GM19468 (cell line): ENCODE measurements around the gene PLPPR3.

Source experiments
- ATAC-seq: cut with Tn5 transposase; IDR thresholded peaks from one replicate; pipeline ENCODE4 v1.9.1; 2021; ENCODE audit warnings: mild to moderate bottlenecking, moderate library complexity, moderate number of reproducible peaks; ENCODE audit not compliant: unreplicated experiment; ENCODE audit errors: extremely low read depth

The PLPPR3 gene

DNA sequence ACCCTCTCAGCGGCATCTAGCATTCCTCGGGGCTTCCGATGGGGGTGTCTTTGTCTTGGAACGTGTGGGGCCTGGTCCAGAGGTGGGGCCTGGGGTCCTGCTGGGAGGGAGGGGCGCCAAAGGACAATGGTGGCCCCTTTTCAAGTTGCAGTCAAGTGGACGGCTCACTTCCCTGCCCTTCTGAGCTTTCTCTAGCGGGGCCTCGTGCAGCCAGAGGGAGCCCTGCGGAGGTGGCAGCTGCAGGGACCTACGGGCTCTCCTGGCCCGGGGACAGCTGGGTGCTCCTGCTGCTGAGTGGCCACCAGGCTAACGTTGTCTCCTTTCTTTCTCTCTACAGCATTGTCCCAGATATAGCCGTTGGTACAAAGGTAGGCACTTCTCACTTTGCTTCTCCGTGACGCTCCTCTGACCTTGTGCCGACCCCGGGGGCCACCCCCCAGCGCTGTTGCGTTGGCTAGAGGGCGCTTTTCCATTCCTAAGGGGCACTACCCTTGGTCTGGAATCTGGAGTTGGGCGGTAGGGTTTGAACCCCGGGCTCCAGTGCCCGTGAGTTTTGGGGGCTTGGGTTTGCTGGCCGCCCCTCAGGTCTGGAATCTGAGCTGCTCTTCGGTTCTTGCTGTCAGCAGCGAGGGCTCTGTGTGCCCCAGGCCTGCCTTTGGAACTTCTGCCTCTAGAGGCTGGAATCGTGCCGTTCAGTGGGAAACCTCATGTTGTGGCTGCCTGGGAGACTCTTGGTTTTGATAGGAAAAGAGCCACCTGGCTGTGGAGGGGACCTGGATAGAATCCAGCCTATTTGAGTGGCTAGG lies 22.5 kb downstream of the PLPPR3 start:
- no peak for ATAC-seq

GRCh38 chr19:798415-799075 lies 23.2 kb downstream of the PLPPR3 start:
- no peak for ATAC-seq

GRCh38 chr19:797528-798414 lies 24.0 kb downstream of the PLPPR3 start:
- peak; percentile 13 for ATAC-seq

DNA sequence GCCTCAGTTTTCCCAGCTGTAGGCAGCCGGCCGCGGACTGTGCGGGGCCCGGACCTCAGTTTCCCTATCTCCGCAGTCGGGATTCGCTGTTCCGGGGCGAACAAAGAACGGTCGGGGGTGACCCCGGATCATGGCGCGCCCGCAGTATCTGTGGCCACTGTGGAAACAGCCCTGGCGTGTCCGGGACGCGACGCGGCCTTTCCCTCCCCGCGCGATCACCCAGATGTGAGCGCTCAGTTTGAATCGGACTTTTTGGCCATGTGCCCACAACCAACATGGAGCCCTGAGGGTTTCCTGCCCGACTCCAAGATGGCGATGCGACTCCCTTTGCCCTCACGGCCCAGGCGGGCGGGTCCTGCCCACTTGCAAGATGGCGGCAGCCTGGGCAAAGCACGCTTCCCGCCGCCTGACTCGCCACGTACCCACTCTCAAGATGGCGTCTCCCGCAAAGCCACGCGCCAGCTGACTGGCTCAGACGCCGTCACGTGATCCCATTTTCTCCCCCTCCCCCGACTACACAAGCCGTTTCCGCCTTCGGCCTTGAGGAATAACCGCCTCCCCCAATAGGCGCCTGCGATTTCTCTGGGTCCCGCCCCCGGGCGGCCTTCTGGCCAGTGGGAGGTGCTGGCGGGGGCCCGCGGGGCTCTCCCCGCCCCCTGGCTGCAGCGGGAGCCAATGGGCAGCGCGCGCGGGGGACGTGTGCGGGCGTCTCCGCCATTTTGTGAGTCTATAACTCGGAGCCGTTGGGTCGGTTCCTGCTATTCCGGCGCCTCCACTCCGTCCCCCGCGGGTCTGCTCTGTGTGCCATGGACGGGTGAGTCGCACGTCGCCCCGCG lies 24.8 kb downstream of the PLPPR3 start, which contains the start of gene PTBP1:
TSS of gene PTBP1 (plus strand) at position 761 of the 836 bp plus-strand sequence. CDS start at position 807, 46 bp downstream.
- ATAC-seq = peak; percentile 80

GRCh38 chr19:795691-796581 lies 25.8 kb downstream of the PLPPR3 start:
- no peak for ATAC-seq

DNA sequence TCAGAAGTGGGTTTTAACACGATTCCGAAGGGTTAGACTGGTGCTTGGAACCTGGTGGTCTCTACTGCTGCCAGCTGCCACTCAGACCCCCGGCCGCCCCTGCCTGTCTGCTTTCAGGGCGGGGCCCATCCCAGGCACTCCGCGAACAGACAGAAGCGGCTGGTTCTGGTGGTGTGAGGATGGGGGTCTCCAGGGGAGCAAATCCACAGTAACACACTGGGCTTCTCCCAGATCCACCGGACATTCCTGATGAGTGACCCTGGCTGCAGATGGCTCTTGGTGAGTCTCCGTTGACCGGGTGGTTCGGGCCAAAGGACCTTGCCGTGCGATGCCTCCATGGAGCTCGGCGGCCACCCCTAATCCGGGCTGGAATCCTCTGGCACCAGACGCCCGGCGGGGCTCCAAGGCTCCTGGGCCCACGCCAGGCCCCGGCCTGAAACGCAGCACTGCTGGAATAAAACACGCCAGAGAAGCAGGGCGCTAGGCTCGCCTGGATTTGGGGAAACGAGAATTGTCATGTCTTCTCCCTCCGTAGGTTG lies 26.6 kb downstream of the PLPPR3 start:
- ATAC-seq = no peak

- ATAC-seq = no peak
Measured at GRCh38 chr19:793806-794205, 27.9 kb downstream of the PLPPR3 start.

- ATAC-seq = no peak
Measured at GRCh38 chr19:792306-792885, 29.4 kb downstream of the PLPPR3 start.

- no peak for ATAC-seq
Measured at GRCh38 chr19:791567-792305, 30.0 kb downstream of the PLPPR3 start.

DNA sequence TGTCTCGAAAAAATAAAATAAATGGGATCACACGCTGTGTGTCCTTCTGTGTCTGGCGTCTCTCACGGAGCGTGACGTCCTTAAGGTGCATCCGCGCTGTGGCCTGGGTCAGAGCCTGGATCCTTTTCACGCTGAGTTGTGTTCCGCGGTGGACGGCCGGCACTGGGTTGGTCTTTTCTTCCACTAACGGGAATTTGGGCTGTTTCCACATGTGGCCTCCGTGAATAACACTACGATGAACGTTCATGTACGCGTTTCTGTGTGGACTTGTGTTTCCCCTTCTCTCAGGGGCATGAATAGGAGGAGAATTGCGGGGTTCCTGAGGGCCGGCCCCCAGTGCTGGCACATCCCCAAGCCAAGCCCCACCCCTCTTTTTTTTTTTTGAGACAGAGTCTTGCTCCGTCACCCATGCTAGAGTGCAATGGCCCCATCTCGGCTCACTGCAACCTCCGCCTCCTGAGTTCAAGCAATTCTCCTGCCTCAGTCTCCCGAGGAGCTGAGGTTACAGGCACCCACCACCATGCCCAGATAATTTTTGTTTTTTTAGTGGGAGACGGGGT lies 30.7 kb downstream of the PLPPR3 start:
- no peak for ATAC-seq

- no peak for ATAC-seq
Measured at GRCh38 chr19:789701-790060, 32.1 kb downstream of the PLPPR3 start.

GRCh38 chr19:788983-789700 lies 32.6 kb downstream of the PLPPR3 start:
- no peak for ATAC-seq

DNA sequence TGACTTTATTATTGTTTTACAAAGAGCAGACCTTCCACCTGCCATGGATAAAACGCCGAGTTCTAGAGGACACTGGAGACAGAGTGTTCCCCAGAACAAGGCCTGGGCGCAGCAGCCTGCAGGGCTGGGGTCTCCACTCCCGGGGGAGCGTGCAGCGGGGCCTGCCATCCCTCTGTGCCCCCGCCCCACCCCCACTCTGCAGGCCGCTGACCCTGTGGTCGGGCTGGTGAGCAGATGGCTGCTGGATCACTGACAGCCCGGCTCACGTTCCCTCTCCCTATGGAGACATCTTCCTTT lies 33.1 kb downstream of the PLPPR3 start:
- no peak for ATAC-seq

DNA sequence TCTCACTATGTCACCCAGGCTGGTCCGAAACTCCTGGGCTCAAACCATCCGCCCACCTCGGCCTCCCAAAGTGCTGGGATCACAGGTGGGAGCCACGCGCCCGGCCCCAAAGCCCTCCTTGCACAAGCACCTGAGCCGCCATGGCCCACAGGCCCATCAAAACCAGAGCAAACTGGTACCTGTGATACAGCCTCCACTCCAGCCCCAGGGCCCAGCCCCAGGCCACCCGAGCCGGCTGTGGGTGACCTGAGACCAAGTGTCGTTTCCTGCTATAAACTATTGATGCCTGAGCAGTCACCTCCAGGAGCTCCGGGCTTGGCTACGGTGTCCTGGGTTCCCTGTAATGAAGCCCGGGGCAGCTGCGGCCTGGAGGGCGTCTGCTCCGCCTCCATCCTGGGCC lies 34.2 kb downstream of the PLPPR3 start:
- no peak for ATAC-seq

DNA sequence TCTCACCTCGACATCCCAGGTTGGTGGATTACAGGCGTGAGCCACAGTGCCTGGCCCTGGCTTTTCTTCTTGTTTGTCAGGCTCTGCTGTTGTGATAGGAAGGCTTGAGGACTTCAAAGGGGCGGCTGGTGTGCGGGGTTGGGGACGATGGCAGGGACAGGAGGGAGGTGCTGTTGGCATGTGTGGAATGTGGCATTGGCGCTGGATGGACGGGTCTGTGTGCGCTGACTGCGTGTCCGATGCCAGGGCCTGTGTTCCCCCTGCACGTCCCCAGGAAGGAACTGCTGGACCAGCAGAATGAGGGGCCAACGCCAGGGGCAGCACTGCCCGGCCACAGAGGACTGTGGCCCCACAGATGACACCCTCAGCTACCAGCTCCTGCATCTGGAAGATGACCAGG lies 37.2 kb downstream of the PLPPR3 start:
- ATAC-seq = no peak

- ATAC-seq = no peak
Measured at GRCh38 chr19:782878-783668, 38.7 kb downstream of the PLPPR3 start.
